Loucy (cell line): ENCODE results near the gene HS3ST5.

Source experiments
- H2AFZ ChIP-seq: fragments of 200-600 bp; sonication (generic); 2 replicates; pipeline ENCODE4 v1.6.0; 2016; ENCODE audit warnings: antibody characterized with exemption, mild to moderate bottlenecking, low read length, moderate library complexity
- H3F3A ChIP-seq: fragments of 200-600 bp; 2 replicates; pipeline ENCODE4 v1.6.0; 2016; ENCODE audit warnings: antibody characterized with exemption, low read depth, mild to moderate bottlenecking
- H3K27me3 ChIP-seq: fragments of 200-600 bp; sonication (generic); 2 replicates; pipeline ENCODE4 v1.6.1; 2014; ENCODE audit warnings: low read length, mild to moderate bottlenecking; ENCODE audit not compliant: insufficient read depth, poor library complexity, severe bottlenecking
- H3K36me3 ChIP-seq: fragments of 200-600 bp; sonication (generic); 2 replicates; pipeline ENCODE4 v1.6.1; 2016; ENCODE audit warnings: low read length; ENCODE audit not compliant: insufficient read depth
- H3K4me1 ChIP-seq: fragments of 200-600 bp; sonication (generic); 2 replicates; pipeline ENCODE4 v1.5.1; 2014; ENCODE audit warnings: low read length, mild to moderate bottlenecking; ENCODE audit not compliant: insufficient read depth, poor library complexity, severe bottlenecking
- H3K4me2 ChIP-seq: fragments of 200-600 bp; sonication (generic); 2 replicates; pipeline ENCODE4 v1.6.0; 2014; ENCODE audit warnings: antibody characterized with exemption, low read length, low read depth, mild to moderate bottlenecking; ENCODE audit not compliant: poor library complexity, severe bottlenecking
- H3K4me3 ChIP-seq: fragments of 200-600 bp; sonication (generic); 2 replicates; pipeline ENCODE4 v1.5.1; 2014; ENCODE audit warnings: low read length, mild to moderate bottlenecking, mixed read lengths; ENCODE audit not compliant: poor library complexity, severe bottlenecking
- H3K79me2 ChIP-seq: fragments of 200-600 bp; sonication (generic); 2 replicates; pipeline ENCODE4 v1.6.1; 2014; ENCODE audit warnings: low read length; ENCODE audit not compliant: insufficient read depth
- H3K9ac ChIP-seq: fragments of 200-600 bp; sonication (generic); 2 replicates; pipeline ENCODE4 v1.6.0; 2014; ENCODE audit warnings: mild to moderate bottlenecking, low read depth, low read length, moderate library complexity; ENCODE audit not compliant: poor library complexity, severe bottlenecking
- H3K9me2 ChIP-seq: fragments of 200-600 bp; sonication (generic); replicated peaks from 2 replicates; pipeline ENCODE4 v1.6.1; 2016; ENCODE audit warnings: low read depth, low read length, mixed read lengths
- H3K9me3 ChIP-seq: fragments of 200-600 bp; sonication (generic); 2 replicates; pipeline ENCODE4 v1.6.1; 2014; ENCODE audit warnings: mild to moderate bottlenecking, antibody characterized with exemption, low read length, low read depth; ENCODE audit not compliant: insufficient read depth
- H4K20me1 ChIP-seq: fragments of 200-600 bp; sonication (generic); 2 replicates; pipeline ENCODE4 v1.6.0; 2014; ENCODE audit warnings: antibody characterized with exemption, low read length, mild to moderate bottlenecking; ENCODE audit not compliant: insufficient read depth, poor library complexity, severe bottlenecking
- EZH2phosphoT487 ChIP-seq: fragments of 200-600 bp; IDR thresholded peaks from 2 replicates; pipeline ENCODE4 v1.6.1; 2018; ENCODE audit warnings: antibody characterized with exemption, mild to moderate bottlenecking, moderate library complexity, borderline replicate concordance
- TF ChIP-seq, protein P1 (sequence below): fragments of 200-600 bp; sonication (generic); conservative IDR thresholded peaks from 2 replicates; pipeline ENCODE4 v1.5.1; 2014; ENCODE audit warnings: mild to moderate bottlenecking, antibody characterized with exemption, low read length

Gene HS3ST5

DNA sequence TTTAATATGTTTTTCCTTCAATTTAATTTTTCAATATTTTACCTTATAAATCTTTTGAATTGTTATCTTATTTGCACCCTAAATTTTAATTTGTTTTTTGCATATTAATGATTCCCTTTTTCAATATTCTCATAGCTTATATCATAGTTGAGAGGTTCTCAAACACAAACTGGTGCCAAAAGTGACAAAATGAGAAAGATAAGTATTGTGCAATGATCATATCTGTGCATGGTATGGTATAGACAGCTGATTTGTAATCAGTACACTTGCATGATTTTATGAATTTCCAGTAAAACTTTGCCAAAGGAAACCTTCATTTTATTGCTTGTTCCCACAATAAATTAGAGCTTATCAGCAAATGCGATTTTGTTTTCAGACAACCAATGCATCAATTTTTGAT is 210.9 kb downstream of the HS3ST5 start:
- Histone ChIP-seq H4K20me1 (no peaks in the 10 kb centered on the region), H3K4me2 (no peak overlapping the region), H3K27me3 (no peaks in the 10 kb centered on the region), H3K36me3 (no peaks in the 10 kb centered on the region), H3K4me1 (no peaks in the 10 kb centered on the region), H3K4me3 (no peak overlapping the region), H3K9ac (no peak overlapping the region), H3K79me2 (no peaks in the 10 kb centered on the region), H3K9me3 (no peaks in the 10 kb centered on the region), H2AFZ (no peak overlapping the region), H3K9me2 (no peaks in the 10 kb centered on the region), H3F3A (no peaks in the 10 kb centered on the region)
- TF ChIP-seq, protein P1, sequence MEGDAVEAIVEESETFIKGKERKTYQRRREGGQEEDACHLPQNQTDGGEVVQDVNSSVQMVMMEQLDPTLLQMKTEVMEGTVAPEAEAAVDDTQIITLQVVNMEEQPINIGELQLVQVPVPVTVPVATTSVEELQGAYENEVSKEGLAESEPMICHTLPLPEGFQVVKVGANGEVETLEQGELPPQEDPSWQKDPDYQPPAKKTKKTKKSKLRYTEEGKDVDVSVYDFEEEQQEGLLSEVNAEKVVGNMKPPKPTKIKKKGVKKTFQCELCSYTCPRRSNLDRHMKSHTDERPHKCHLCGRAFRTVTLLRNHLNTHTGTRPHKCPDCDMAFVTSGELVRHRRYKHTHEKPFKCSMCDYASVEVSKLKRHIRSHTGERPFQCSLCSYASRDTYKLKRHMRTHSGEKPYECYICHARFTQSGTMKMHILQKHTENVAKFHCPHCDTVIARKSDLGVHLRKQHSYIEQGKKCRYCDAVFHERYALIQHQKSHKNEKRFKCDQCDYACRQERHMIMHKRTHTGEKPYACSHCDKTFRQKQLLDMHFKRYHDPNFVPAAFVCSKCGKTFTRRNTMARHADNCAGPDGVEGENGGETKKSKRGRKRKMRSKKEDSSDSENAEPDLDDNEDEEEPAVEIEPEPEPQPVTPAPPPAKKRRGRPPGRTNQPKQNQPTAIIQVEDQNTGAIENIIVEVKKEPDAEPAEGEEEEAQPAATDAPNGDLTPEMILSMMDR = no peak
- no peak for TF ChIP-seq EZH2phosphoT487

GRCh38 chr6:114125576-114125975 is 217.2 kb downstream of the HS3ST5 start:
- Histone ChIP-seq H3K36me3 (no peaks in the 10 kb centered on the region), H3K9me2 (no peaks in the 10 kb centered on the region), H3K9ac (no peak overlapping the region), H3K79me2 (no peaks in the 10 kb centered on the region), H3K4me3 (no peak overlapping the region), H3K9me3 (no peaks in the 10 kb centered on the region), H3F3A (no peaks in the 10 kb centered on the region), H2AFZ (no peak overlapping the region), H3K27me3 (no peaks in the 10 kb centered on the region), H4K20me1 (no peaks in the 10 kb centered on the region), H3K4me2 (no peak overlapping the region), H3K4me1 (no peaks in the 10 kb centered on the region)
- TF ChIP-seq EZH2phosphoT487 = no peak
- TF ChIP-seq, protein P1 = no peak

DNA sequence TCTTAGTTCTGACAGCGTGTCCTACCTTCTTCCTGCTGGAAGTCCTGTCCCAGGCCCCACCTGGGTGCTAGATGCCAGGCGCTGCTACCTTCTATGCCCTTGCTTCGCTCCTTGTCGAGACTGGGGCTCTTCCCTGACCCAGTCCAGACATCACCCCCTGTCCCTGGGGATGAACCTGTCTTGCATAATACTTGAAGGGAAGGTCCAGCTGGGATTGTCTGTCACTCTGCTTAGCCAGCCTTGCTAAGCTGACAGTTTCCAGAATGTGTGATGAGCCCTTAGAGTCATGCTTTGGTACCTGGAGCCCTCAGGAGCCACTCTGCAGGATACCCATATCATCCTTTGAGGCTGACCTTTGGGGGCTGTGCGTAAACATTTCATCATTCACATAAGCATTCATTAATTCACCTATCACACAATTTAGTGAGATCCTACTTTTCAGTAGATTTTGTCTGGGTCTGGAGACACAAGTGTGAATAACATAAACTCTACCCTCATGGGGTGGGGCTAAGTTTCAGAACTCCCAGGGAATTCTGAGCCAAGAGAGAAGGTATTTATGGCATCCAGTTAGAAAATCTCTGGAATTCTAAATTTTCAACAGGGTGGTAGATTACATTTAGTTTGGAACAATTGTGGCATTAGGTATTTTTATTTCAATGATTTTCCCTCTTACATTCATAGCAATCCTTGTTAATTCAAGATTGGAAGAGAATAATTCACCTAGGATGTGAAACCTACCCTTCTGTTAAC is 220.7 kb downstream of the HS3ST5 start:
- H3K9ac ChIP-seq = no peak overlapping the region

More for the DNA sequence above, 220.7 kb downstream of the HS3ST5 start:
- H3K9me3 ChIP-seq = no peaks in the 10 kb centered on the region
- H2AFZ ChIP-seq = no peak overlapping the region
- H3F3A ChIP-seq = no peaks in the 10 kb centered on the region
- no peaks in the 10 kb centered on the region for H3K36me3 ChIP-seq
- no peak overlapping the region for H3K4me2 ChIP-seq
- H3K27me3 ChIP-seq = no peaks in the 10 kb centered on the region
- H3K9me2 ChIP-seq = no peaks in the 10 kb centered on the region
- H3K79me2 ChIP-seq = no peaks in the 10 kb centered on the region
- TF ChIP-seq, protein P1 = no peak
- no peak for TF ChIP-seq EZH2phosphoT487
- no peak overlapping the region for H3K4me3 ChIP-seq
- no peaks in the 10 kb centered on the region for H4K20me1 ChIP-seq
- no peaks in the 10 kb centered on the region for H3K4me1 ChIP-seq
